Activated CD4-positive, alpha-beta T cell treated with anti-CD3 and anti-CD28 coated beads, Interleukin-10, Interleukin-2, amounts not matched to agents 100 ng/mL and 50 ng/mL, durations not matched to agents 16 hours and 8 hours (primary cell): ENCODE results near the gene CCDC187.
A peak's percentile ranks its signal among the peaks of the same experiment; 100 is the strongest.
"Not testable (repeated sequence)": the region's sequence is repeated elsewhere in the genome, so short reads cannot be mapped to it uniquely, and the experiment has no call there.

Source experiments
- DNase-seq: peaks from one replicate; pipeline ENCODE4 v3.0.0-alpha.2; 2020

The CCDC187 gene

GRCh38 chr9:136282272-136282861 lies 21.5 kb downstream of the CCDC187 start:
- DNase-seq, result no peak

- no peak for DNase-seq
Observed at GRCh38 chr9:136281421-136282271, 22.2 kb downstream of the CCDC187 start.

GRCh38 chr9:136280535-136281315 lies 23.2 kb downstream of the CCDC187 start:
- DNase-seq, result no peak

- DNase-seq, result no peak
Observed at GRCh38 chr9:136279471-136279870, 24.4 kb downstream of the CCDC187 start.

GRCh38 chr9:136278894-136279293 lies 25.0 kb downstream of the CCDC187 start:
- no peak for DNase-seq

- DNase-seq, result no peak
Observed at GRCh38 chr9:136278221-136278620, 25.7 kb downstream of the CCDC187 start.

GRCh38 chr9:136277746-136278145 lies 26.1 kb downstream of the CCDC187 start:
- no peak for DNase-seq

GRCh38 chr9:136276716-136277115 lies 27.2 kb downstream of the CCDC187 start:
- no peak for DNase-seq

GRCh38 chr9:136275655-136276429 lies 28.1 kb downstream of the CCDC187 start:
- no peak for DNase-seq

- DNase-seq, result no peak
Observed at GRCh38 chr9:136274786-136275654, 28.9 kb downstream of the CCDC187 start.

GRCh38 chr9:136273921-136274785 lies 29.7 kb downstream of the CCDC187 start:
- DNase-seq, result no peak

GRCh38 chr9:136273244-136273865 lies 30.5 kb downstream of the CCDC187 start:
- no peak for DNase-seq

- no peak for DNase-seq
Observed at GRCh38 chr9:136270173-136270705, 33.7 kb downstream of the CCDC187 start.

- no peak for DNase-seq
Observed at GRCh38 chr9:136268735-136269134, 35.2 kb downstream of the CCDC187 start.

- DNase-seq, result no peak
Observed at GRCh38 chr9:136268318-136268717, 35.6 kb downstream of the CCDC187 start.

GRCh38 chr9:136267261-136268111 lies 36.4 kb downstream of the CCDC187 start:
- peak; percentile 91 for DNase-seq

- not testable (repeated sequence) for DNase-seq
Observed at GRCh38 chr9:136266641-136267040, 37.3 kb downstream of the CCDC187 start.

- DNase-seq, result no peak
Observed at GRCh38 chr9:136265561-136266355, 38.1 kb downstream of the CCDC187 start.
